Gastroesophageal sphincter (tissue), 4 donors: Measurements from ENCODE around the gene NGRN. TPM values are rescaled to one million over a fixed set of nuclear protein-coding genes. Genes with fewer than 3 reads are reported as not detected.

Experiments
- ATAC-seq: fragments of 150-250 bp; one replicate; pipeline ENCODE4 v1.9.1; 2016; ENCODE audit warnings: mild to moderate bottlenecking, moderate library complexity
- H3K27ac ChIP-seq, 4 donors: fragments of 200-600 bp; sonication (generic) in 3 of 4; 1 replicate in 3 of 4; 2 replicates in 1 of 4; pipeline ENCODE4 v1.5.1; 2016 to 2019
- H3K27me3 ChIP-seq: fragments of 200-600 bp; sonication (generic); one replicate; pipeline ENCODE4 v1.5.1; 2019
- H3K36me3 ChIP-seq, 2 donors: fragments of 200-600 bp; sonication (generic); one replicate each; pipeline ENCODE4 v1.5.1; 2019; ENCODE audit warnings: control low read depth in 1 of 2
- H3K4me1 ChIP-seq, 3 donors: fragments of 200-600 bp; sonication (generic); 1 replicate in 2 of 3; 2 replicates in 1 of 3; pipeline ENCODE4 v1.5.1; 2016 to 2019; ENCODE audit warnings: control low read depth in 2 of 3
- H3K4me3 ChIP-seq, 2 donors: fragments of 200-600 bp; sonication (generic); one replicate each; pipeline ENCODE4 v1.5.1; 2019; ENCODE audit warnings: mild to moderate bottlenecking in 1 of 2, moderate library complexity in 1 of 2
- H3K9me3 ChIP-seq, 3 donors: fragments of 200-600 bp; sonication (generic); one replicate each; pipeline ENCODE4 v1.5.1; 2017 to 2019; ENCODE audit warnings: control low read depth in 2 of 3
- CTCF ChIP-seq, 4 experiments: fragments of 200-600 bp in 2 of 4; fragments of 450-650 bp in 2 of 4; sonication (generic) in 1 of 4; IDR thresholded peaks; one replicate each; pipeline ENCODE4 v1.5.1; 2017 to 2019; ENCODE audit warnings: antibody characterized with exemption in 4 of 4, mild to moderate bottlenecking in 2 of 4, moderate library complexity in 2 of 4
- EP300 ChIP-seq: sonication (generic); formaldehyde crosslinking; IDR thresholded peaks from one replicate; pipeline ENCODE4 v1.6.1; 2017; ENCODE audit warnings: antibody characterized with exemption, mild to moderate bottlenecking
- POLR2A ChIP-seq, 2 donors: fragments of 450-650 bp; IDR thresholded peaks; one replicate each; pipeline ENCODE4 v1.6.1; 2017; ENCODE audit warnings: antibody characterized with exemption in 2 of 2, mild to moderate bottlenecking in 2 of 2, moderate library complexity in 1 of 2
- POLR2AphosphoS5 ChIP-seq: sonication (generic); formaldehyde crosslinking; IDR thresholded peaks from one replicate; pipeline ENCODE4 v1.6.1; 2017; ENCODE audit warnings: antibody characterized with exemption
- WGBS, 2 donors: methylation state at CpG; one replicate each; pipeline ENCODE4 v1.1.5; 2018; ENCODE audit warnings: low coverage in 1 of 2; 5-methylcytosine and 5-hydroxymethylcytosine counted together
- total RNA-seq, 4 donors: library from RNA; depleted of rRNA; stranded (reverse); fragments of >200 nt; gene quantifications; one replicate each; pipeline ENCODE4 v1.1.0, GENCODE V29; 2016

The NGRN gene
- total RNA-seq, 4 donors from 2014 or later: 127 to 182 (median 151) TPM

GRCh38 chr15:90234096-90234988 is 31.1 kb upstream of the NGRN start, which contains the start of gene GDPGP1:
Gene GDPGP1 (plus strand): TSS chr15:90234209. CDS start chr15:90240909, 6,700 bp downstream.
- H3K36me3 ChIP-seq: peaks cover 0 to 60% of the 10 kb centered on the region in 2 donors
- WGBS, 2 donors: 7 to 17% methylated on average over 9 to 16 of the region's 49 CpGs

GRCh38 chr15:90239371-90239770 is 26.1 kb upstream of the NGRN start:
- Histone ChIP-seq H3K27ac (no peak overlapping the region), H3K27me3 (no peaks in the 10 kb centered on the region), H3K36me3 (peaks cover 0 to 63% of the 10 kb centered on the region in 2 donors), H3K4me1 (peaks cover 0 to 14% (median 7%) of the 10 kb centered on the region in 3 donors), H3K4me3 (no peak overlapping the region), H3K9me3 (no peaks in the 10 kb centered on the region)
- ATAC-seq: no peak
- WGBS, 2 donors: 62 to 77% methylated on average over 2 to 3 of the region's 3 CpGs
- TF ChIP-seq POLR2AphosphoS5 (no peak), CTCF (IDR thresholded peaks at IDR 0.05) (no peak), POLR2A (IDR thresholded peaks at IDR 0.05) (no peak), EP300 (no peak)

More at GRCh38 chr15:90234096-90234988, 31.1 kb upstream of the NGRN start, which contains the start of gene GDPGP1:
- Histone ChIP-seq H3K4me3 (peak within 1 kb of the TSS; percentile 95 to 96), H3K27ac (peak within 1 kb of the TSS; percentile 89 to 97 (median 92)), H3K4me1 (peaks cover 0 to 58% (median 36%) of the 10 kb centered on the region in 3 donors), H3K27me3 (no peaks in the 10 kb centered on the region), H3K9me3 (no peaks in the 10 kb centered on the region)
- ATAC-seq: peak; percentile 3
- TF ChIP-seq EP300: no peak
- no peak for TF ChIP-seq CTCF (IDR thresholded peaks at IDR 0.05)
- TF ChIP-seq POLR2AphosphoS5: peak; percentile 78
- peak; percentile 59 to 80 for TF ChIP-seq POLR2A (IDR thresholded peaks at IDR 0.05)

GRCh38 chr15:90240856-90241255 is 24.6 kb upstream of the NGRN start:
- Histone ChIP-seq H3K27ac (no peak overlapping the region), H3K27me3 (no peaks in the 10 kb centered on the region), H3K4me3 (no peak overlapping the region), H3K9me3 (no peaks in the 10 kb centered on the region), H3K36me3 (peaks cover 0 to 57% of the 10 kb centered on the region in 2 donors), H3K4me1 (no peaks in the 10 kb centered on the region)
- no peak for TF ChIP-seq CTCF (IDR thresholded peaks at IDR 0.05)
- no peak for TF ChIP-seq POLR2AphosphoS5
- TF ChIP-seq EP300: no peak
- WGBS, 2 donors: 86% methylated on average over 1 of the region's 8 CpGs
- ATAC-seq: no peak

GRCh38 chr15:90241343-90242192 is 23.9 kb upstream of the NGRN start:
- no peak overlapping the region for H3K4me3 ChIP-seq
- H3K36me3 ChIP-seq: peaks cover 0 to 50% of the 10 kb centered on the region in 2 donors
- no peak for TF ChIP-seq CTCF (IDR thresholded peaks at IDR 0.05)
- no peaks in the 10 kb centered on the region for H3K4me1 ChIP-seq
- H3K9me3 ChIP-seq: no peaks in the 10 kb centered on the region
- WGBS, 2 donors: 88 to 90% methylated on average over 2 to 3 of the region's 22 CpGs
- no peak for ATAC-seq
- no peak overlapping the region for H3K27ac ChIP-seq
- H3K27me3 ChIP-seq: no peaks in the 10 kb centered on the region
